G401 (cell line): Measurements from ENCODE around the gene EMILIN2. TPM values are rescaled to one million over a fixed set of nuclear protein-coding genes. Genes with fewer than 3 reads are reported as not detected.

Experiments used
- DNase-seq: peaks from one replicate; pipeline ENCODE4 v3.0.0-alpha.2; 2015; ENCODE audit warnings: low spot score
- in situ Hi-C: cut with HindIII; loops from 2 replicates; pipeline ENCODE4 v1.10.0; 2016; ENCODE audit warnings: low sequenced_read_pairs, mixed read lengths
- total RNA-seq: library from RNA; depleted of rRNA; stranded (reverse); fragments of >200 nt; shearing (Covaris generic); gene quantifications from 2 replicates; pipeline ENCODE4 v1.2.3, GENCODE V29; 2014

The EMILIN2 gene
- total RNA-seq, 1 experiment from 2014 or later: 0.07 TPM

- in situ Hi-C loops: no loop called here
- no peak for DNase-seq
Measured at GRCh38 chr18:2927745-2928144, 80.9 kb downstream of the EMILIN2 start.

GRCh38 chr18:2932247-2933181 is 85.7 kb downstream of the EMILIN2 start:
- in situ Hi-C loops: no loop called here
- peak; percentile 76 for DNase-seq

GRCh38 chr18:2933995-2934394 is 87.2 kb downstream of the EMILIN2 start:
- in situ Hi-C loops: no loop called here

GRCh38 chr18:2935438-2936192 is 88.8 kb downstream of the EMILIN2 start:
- in situ Hi-C loops: no loop called here

More at GRCh38 chr18:2933995-2934394, 87.2 kb downstream of the EMILIN2 start:
- no peak for DNase-seq

GRCh38 chr18:2939317-2939716 is 92.5 kb downstream of the EMILIN2 start:
- no peak for DNase-seq
- in situ Hi-C loops: no loop called here

More at GRCh38 chr18:2935438-2936192, 88.8 kb downstream of the EMILIN2 start:
- no peak for DNase-seq

- in situ Hi-C loops: no loop called here
- DNase-seq: peak; percentile 74
Measured at GRCh38 chr18:2948038-2948437, 101.2 kb downstream of the EMILIN2 start.

- in situ Hi-C loops: no loop called here
- DNase-seq: no peak
Measured at GRCh38 chr18:2952605-2953004, 105.8 kb downstream of the EMILIN2 start.

- no peak for DNase-seq
- in situ Hi-C loops: no loop called here
Measured at GRCh38 chr18:2953935-2954653, 107.3 kb downstream of the EMILIN2 start.

- no peak for DNase-seq
- in situ Hi-C loops: no loop called here
Measured at GRCh38 chr18:2954869-2955645, 108.3 kb downstream of the EMILIN2 start.

GRCh38 chr18:2956056-2956455 is 109.2 kb downstream of the EMILIN2 start:
- no peak for DNase-seq
- in situ Hi-C loops: no loop called here

GRCh38 chr18:2958819-2959298 is 112.1 kb downstream of the EMILIN2 start:
- in situ Hi-C loops: no loop called here
- DNase-seq: no peak

GRCh38 chr18:2959341-2959740 is 112.5 kb downstream of the EMILIN2 start:
- in situ Hi-C loops: no loop called here
- no peak for DNase-seq

- DNase-seq: no peak
- in situ Hi-C loops: no loop called here
Measured at GRCh38 chr18:2960983-2961696, 114.3 kb downstream of the EMILIN2 start.

- in situ Hi-C loops: no loop called here
- DNase-seq: no peak
Measured at GRCh38 chr18:2961821-2962220, 115.0 kb downstream of the EMILIN2 start.

- DNase-seq: no peak
- in situ Hi-C loops: no loop called here
Measured at GRCh38 chr18:2963048-2963447, 116.2 kb downstream of the EMILIN2 start.

GRCh38 chr18:2964361-2965010 is 117.7 kb downstream of the EMILIN2 start:
- DNase-seq: no peak
- in situ Hi-C loops: no loop called here
